ENCODE measurements around the gene SNRK. TPM values are rescaled to one million over a fixed set of nuclear protein-coding genes. Genes with fewer than 3 reads are reported as not detected.

SNRK gene
- total and polyA plus RNA-seq, 2 of the 13 experiments (the other 11 are each of a cell fraction or from before 2014, with no cell fraction given), result 11.4 to 16.1 TPM

DNA sequence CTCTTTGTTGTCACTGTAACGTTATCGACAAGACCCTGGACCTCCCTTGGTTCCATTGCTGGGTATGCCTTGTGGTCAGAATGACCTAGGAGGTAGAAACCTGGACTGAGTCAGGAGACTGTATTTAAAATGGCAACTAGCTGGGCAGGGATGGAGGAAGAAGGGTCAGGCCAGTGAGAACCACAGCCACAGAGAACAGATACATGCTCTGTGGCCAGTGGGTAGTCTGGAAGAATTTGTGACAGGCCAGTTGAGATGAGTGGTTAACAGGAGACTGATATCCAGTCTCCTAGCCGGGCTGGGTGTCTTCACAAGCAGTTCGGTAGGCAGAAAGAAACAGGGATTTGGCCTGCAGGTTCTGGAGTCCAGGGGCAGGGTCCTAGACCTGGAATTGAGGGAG lies 58.9 kb downstream of the SNRK start:
- Histone ChIP-seq H3K27me3 (ENCODE audit: control insufficient read depth in 1 of 2, insufficient read depth in 2 of 2, low read length in 2 of 2) (no peaks in the 10 kb centered on the region), H3K27ac (ENCODE audit: extremely low read length, insufficient read depth, low read length) (no peak overlapping the region), H3K4me2 (ENCODE audit: low read depth, low read length) (no peak overlapping the region), H3K79me2 (ENCODE audit: insufficient read depth, low read length) (no peaks in the 10 kb centered on the region), H3K4me1 (ENCODE audit: insufficient read depth, low read length) (no peaks in the 10 kb centered on the region), H2AFZ (ENCODE audit: low read length) (no peak overlapping the region), H3K4me3 (replicated peaks in 1 of 3; ENCODE audit: insufficient read depth in 1 of 3, low read depth in 2 of 3, low read length in 3 of 3) (no peak overlapping the region), H3K36me3 (replicated peaks in 1 of 2; ENCODE audit: control insufficient read depth in 1 of 2, insufficient read depth in 2 of 2, low read length in 2 of 2) (peaks cover 40 to 83% of the 10 kb centered on the region in 2 experiments), H3K9ac (ENCODE audit: insufficient read depth, low read depth, low read length) (no peak overlapping the region), H3K9me3 (ENCODE audit: low read length) (no peaks in the 10 kb centered on the region), H4K20me1 (ENCODE audit: insufficient read depth, low read length) (0 out of 2 replicates have a peak, but pooled peaks cover 3% of the 10 kb centered on the region)
- ATAC-seq, result no peak
- intact Hi-C loops (cut with micrococcal nuclease; ENCODE audit: unreplicated experiment) (no loop called here), in situ Hi-C loops (cut with HindIII; ENCODE audit: extremely low pct_ligation_motif_present, low pct_unique_long_range_greater_than_20kb) (no loop called here)
- no TSS peak for BruUV-seq (replicated peaks)
- TF ChIP-seq TGIF2 (CRISPR knock-in tag; IDR thresholded peaks at IDR 0.05), result no peak
- ChIA-PET CTCF (ENCODE audit: low intra/inter-chr PET ratio, low total read pairs) (no interaction called here), POLR2A (no interaction called here)
- no peak for FAIRE-seq
- WGBS (ENCODE audit: low lambda C conversion rate), result 98% methylated on average over 4 of the region's 4 CpGs
- DNase-seq (ENCODE audit: low spot score), result no peak

DNA sequence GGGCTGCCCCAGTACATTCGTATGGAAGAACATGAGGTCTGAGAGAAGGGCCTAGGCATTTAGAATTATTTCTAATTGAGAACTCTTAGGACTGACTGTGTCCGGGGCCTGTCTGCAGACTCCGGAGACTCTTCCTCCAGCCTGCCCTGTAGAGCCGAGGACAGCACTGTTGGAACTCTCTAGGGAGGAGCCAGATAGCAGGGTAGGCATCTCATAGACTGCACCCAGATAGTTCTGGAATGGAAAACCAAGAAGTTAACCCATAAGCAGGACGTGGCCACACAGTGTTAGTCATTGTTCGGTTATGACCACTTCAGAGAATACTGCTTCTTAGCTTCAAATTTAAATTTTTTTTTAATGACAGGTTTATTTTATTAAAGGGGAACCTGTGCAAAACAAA lies 59.5 kb downstream of the SNRK start:
- H3K4me2 ChIP-seq (ENCODE audit: low read depth, low read length), result no peak overlapping the region
- in situ Hi-C loops (cut with HindIII; ENCODE audit: extremely low pct_ligation_motif_present, low pct_unique_long_range_greater_than_20kb), result no loop called here
- H3K27me3 ChIP-seq (ENCODE audit: control insufficient read depth in 1 of 2, insufficient read depth in 2 of 2, low read length in 2 of 2), result no peaks in the 10 kb centered on the region
- no peaks in the 10 kb centered on the region for H3K9me3 ChIP-seq (ENCODE audit: low read length)
- FAIRE-seq (no peak), ATAC-seq (no peak), DNase-seq (ENCODE audit: low spot score) (no peak)
- no peaks in the 10 kb centered on the region for H3K79me2 ChIP-seq (ENCODE audit: insufficient read depth, low read length)
- no peak overlapping the region for H3K9ac ChIP-seq (ENCODE audit: insufficient read depth, low read depth, low read length)
- no peak overlapping the region for H3K4me3 ChIP-seq (replicated peaks in 1 of 3; ENCODE audit: insufficient read depth in 1 of 3, low read depth in 2 of 3, low read length in 3 of 3)
- no peak overlapping the region for H3K27ac ChIP-seq (ENCODE audit: extremely low read length, insufficient read depth, low read length)
- H3K36me3 ChIP-seq (replicated peaks in 1 of 2; ENCODE audit: control insufficient read depth in 1 of 2, insufficient read depth in 2 of 2, low read length in 2 of 2), result peaks cover 36 to 78% of the 10 kb centered on the region in 2 experiments
- 0 out of 2 replicates have a peak, but pooled peaks cover 3% of the 10 kb centered on the region for H4K20me1 ChIP-seq (ENCODE audit: insufficient read depth, low read length)
- CTCF ChIA-PET (ENCODE audit: low intra/inter-chr PET ratio, low total read pairs), result no interaction called here
- no TSS peak for BruUV-seq (replicated peaks)
- intact Hi-C loops (cut with micrococcal nuclease; ENCODE audit: unreplicated experiment), result no loop called here
- 95% methylated on average over 6 of the region's 6 CpGs for WGBS (ENCODE audit: low lambda C conversion rate)
- no peaks in the 10 kb centered on the region for H3K4me1 ChIP-seq (ENCODE audit: insufficient read depth, low read length)
- POLR2A ChIA-PET, result no interaction called here
- no peak overlapping the region for H2AFZ ChIP-seq (ENCODE audit: low read length)
- TF ChIP-seq, protein P1, sequence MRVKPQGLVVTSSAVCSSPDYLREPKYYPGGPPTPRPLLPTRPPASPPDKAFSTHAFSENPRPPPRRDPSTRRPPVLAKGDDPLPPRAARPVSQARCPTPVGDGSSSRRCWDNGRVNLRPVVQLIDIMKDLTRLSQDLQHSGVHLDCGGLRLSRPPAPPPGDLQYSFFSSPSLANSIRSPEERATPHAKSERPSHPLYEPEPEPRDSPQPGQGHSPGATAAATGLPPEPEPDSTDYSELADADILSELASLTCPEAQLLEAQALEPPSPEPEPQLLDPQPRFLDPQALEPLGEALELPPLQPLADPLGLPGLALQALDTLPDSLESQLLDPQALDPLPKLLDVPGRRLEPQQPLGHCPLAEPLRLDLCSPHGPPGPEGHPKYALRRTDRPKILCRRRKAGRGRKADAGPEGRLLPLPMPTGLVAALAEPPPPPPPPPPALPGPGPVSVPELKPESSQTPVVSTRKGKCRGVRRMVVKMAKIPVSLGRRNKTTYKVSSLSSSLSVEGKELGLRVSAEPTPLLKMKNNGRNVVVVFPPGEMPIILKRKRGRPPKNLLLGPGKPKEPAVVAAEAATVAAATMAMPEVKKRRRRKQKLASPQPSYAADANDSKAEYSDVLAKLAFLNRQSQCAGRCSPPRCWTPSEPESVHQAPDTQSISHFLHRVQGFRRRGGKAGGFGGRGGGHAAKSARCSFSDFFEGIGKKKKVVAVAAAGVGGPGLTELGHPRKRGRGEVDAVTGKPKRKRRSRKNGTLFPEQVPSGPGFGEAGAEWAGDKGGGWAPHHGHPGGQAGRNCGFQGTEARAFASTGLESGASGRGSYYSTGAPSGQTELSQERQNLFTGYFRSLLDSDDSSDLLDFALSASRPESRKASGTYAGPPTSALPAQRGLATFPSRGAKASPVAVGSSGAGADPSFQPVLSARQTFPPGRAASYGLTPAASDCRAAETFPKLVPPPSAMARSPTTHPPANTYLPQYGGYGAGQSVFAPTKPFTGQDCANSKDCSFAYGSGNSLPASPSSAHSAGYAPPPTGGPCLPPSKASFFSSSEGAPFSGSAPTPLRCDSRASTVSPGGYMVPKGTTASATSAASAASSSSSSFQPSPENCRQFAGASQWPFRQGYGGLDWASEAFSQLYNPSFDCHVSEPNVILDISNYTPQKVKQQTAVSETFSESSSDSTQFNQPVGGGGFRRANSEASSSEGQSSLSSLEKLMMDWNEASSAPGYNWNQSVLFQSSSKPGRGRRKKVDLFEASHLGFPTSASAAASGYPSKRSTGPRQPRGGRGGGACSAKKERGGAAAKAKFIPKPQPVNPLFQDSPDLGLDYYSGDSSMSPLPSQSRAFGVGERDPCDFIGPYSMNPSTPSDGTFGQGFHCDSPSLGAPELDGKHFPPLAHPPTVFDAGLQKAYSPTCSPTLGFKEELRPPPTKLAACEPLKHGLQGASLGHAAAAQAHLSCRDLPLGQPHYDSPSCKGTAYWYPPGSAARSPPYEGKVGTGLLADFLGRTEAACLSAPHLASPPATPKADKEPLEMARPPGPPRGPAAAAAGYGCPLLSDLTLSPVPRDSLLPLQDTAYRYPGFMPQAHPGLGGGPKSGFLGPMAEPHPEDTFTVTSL (CRISPR knock-in tag; IDR thresholded peaks at IDR 0.05; ENCODE audit: borderline replicate concordance), result no peak
- no peak for TF ChIP-seq SRSF4 (IDR thresholded peaks at IDR 0.05; ENCODE audit: low read depth, low read length, poor library complexity, severe bottlenecking)
- TF ChIP-seq, protein P2, sequence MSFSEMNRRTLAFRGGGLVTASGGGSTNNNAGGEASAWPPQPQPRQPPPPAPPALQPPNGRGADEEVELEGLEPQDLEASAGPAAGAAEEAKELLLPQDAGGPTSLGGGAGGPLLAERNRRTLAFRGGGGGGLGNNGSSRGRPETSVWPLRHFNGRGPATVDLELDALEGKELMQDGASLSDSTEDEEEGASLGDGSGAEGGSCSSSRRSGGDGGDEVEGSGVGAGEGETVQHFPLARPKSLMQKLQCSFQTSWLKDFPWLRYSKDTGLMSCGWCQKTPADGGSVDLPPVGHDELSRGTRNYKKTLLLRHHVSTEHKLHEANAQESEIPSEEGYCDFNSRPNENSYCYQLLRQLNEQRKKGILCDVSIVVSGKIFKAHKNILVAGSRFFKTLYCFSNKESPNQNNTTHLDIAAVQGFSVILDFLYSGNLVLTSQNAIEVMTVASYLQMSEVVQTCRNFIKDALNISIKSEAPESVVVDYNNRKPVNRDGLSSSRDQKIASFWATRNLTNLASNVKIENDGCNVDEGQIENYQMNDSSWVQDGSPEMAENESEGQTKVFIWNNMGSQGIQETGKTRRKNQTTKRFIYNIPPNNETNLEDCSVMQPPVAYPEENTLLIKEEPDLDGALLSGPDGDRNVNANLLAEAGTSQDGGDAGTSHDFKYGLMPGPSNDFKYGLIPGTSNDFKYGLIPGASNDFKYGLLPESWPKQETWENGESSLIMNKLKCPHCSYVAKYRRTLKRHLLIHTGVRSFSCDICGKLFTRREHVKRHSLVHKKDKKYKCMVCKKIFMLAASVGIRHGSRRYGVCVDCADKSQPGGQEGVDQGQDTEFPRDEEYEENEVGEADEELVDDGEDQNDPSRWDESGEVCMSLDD (CRISPR knock-in tag; IDR thresholded peaks at IDR 0.05; ENCODE audit: borderline replicate concordance), result no peak
- TF ChIP-seq, protein P3, sequence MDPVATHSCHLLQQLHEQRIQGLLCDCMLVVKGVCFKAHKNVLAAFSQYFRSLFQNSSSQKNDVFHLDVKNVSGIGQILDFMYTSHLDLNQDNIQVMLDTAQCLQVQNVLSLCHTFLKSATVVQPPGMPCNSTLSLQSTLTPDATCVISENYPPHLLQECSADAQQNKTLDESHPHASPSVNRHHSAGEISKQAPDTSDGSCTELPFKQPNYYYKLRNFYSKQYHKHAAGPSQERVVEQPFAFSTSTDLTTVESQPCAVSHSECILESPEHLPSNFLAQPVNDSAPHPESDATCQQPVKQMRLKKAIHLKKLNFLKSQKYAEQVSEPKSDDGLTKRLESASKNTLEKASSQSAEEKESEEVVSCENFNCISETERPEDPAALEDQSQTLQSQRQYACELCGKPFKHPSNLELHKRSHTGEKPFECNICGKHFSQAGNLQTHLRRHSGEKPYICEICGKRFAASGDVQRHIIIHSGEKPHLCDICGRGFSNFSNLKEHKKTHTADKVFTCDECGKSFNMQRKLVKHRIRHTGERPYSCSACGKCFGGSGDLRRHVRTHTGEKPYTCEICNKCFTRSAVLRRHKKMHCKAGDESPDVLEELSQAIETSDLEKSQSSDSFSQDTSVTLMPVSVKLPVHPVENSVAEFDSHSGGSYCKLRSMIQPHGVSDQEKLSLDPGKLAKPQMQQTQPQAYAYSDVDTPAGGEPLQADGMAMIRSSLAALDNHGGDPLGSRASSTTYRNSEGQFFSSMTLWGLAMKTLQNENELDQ (CRISPR knock-in tag; IDR thresholded peaks at IDR 0.05; ENCODE audit: borderline replicate concordance), result no peak
- no peak for TF ChIP-seq ZNF24 (IDR thresholded peaks at IDR 0.05)
- no peak for TF ChIP-seq KLF16 (CRISPR knock-in tag; IDR thresholded peaks at IDR 0.05)

Measured in HepG2 (cell line).